Activated naive CD4-positive, alpha-beta T cell (primary cell): Measurements from ENCODE around the gene MAML1.
"Not testable (repeated sequence)": the region's sequence is repeated elsewhere in the genome, so short reads cannot be mapped to it uniquely, and the experiment has no call there.

Experiments used
- DNase-seq, 4 experiments: peaks; one replicate each; lab custom pipeline; 2025; lab: John Stamatoyannopoulos, UW

MAML1 gene

GRCh38 chr5:179732918-179733771 lies 523 bp downstream of the MAML1 start:
- DNase-seq, result peak in 2 of 4 experiments; percentile 28 to 49

GRCh38 chr5:179733772-179734126 lies 1.1 kb downstream of the MAML1 start:
- DNase-seq, result no peak

- DNase-seq, result no peak
These were observed 2.0 kb downstream of the MAML1 start for GRCh38 chr5:179734536-179735164.

- no peak for DNase-seq
These were observed 6.1 kb downstream of the MAML1 start for GRCh38 chr5:179738742-179739141.

GRCh38 chr5:179744106-179744505 lies 11.5 kb downstream of the MAML1 start:
- DNase-seq, result not testable (repeated sequence)

- no peak for DNase-seq
These were observed 14.2 kb downstream of the MAML1 start for GRCh38 chr5:179746872-179747271.

- no peak for DNase-seq
These were observed 15.2 kb downstream of the MAML1 start for GRCh38 chr5:179747811-179748210.

GRCh38 chr5:179749857-179750508 lies 17.4 kb downstream of the MAML1 start:
- no peak for DNase-seq

- DNase-seq, result no peak
These were observed 21.3 kb downstream of the MAML1 start for GRCh38 chr5:179753971-179754370.

GRCh38 chr5:179755022-179755421 lies 22.4 kb downstream of the MAML1 start:
- no peak for DNase-seq

GRCh38 chr5:179758955-179759354 lies 26.3 kb downstream of the MAML1 start:
- no peak for DNase-seq

GRCh38 chr5:179759581-179760551 lies 27.2 kb downstream of the MAML1 start:
- DNase-seq, result no peak

GRCh38 chr5:179762079-179762780 lies 29.6 kb downstream of the MAML1 start:
- peak in 1 of 4 experiments; percentile 6 for DNase-seq

GRCh38 chr5:179762781-179763176 lies 30.2 kb downstream of the MAML1 start:
- DNase-seq, result no peak

- peak in 2 of 4 experiments; percentile 8 to 14 for DNase-seq
These were observed 30.8 kb downstream of the MAML1 start for GRCh38 chr5:179763215-179763945.

GRCh38 chr5:179764056-179764455 lies 31.4 kb downstream of the MAML1 start:
- no peak for DNase-seq

GRCh38 chr5:179765400-179765799 lies 32.8 kb downstream of the MAML1 start:
- DNase-seq, result no peak

- no peak for DNase-seq
These were observed 33.6 kb downstream of the MAML1 start for GRCh38 chr5:179766021-179766725.

GRCh38 chr5:179766726-179767455 lies 34.3 kb downstream of the MAML1 start:
- no peak for DNase-seq
